Endothelial cell of umbilical vein (primary cell): Measurements from ENCODE around the gene TMEM42. TPM values are rescaled to one million over a fixed set of nuclear protein-coding genes. Genes with fewer than 3 reads are reported as not detected.

ENCODE experiments used
- BruUV-seq: library from RNA; stranded (reverse); fragments of 400-500 nt; replicated peaks from 2 replicates; lab custom pipeline; 2021; lab: Mats Ljungman, UMichigan
- CTCF ChIA-PET: fragments of 300-600, 350-600 bp; sonication (Branson Sonifier 250); formaldehyde crosslinking; loops from one replicate; lab custom pipeline; 2021; ENCODE audit warnings: antibody characterized with exemption, inconsistent platforms; lab: Charles Lee
- POLR2A ChIA-PET: fragments of 300-600, 350-600 bp; sonication (Branson Sonifier 250); formaldehyde crosslinking; loops from one replicate; lab custom pipeline; 2021; ENCODE audit warnings: antibody characterized with exemption, inconsistent platforms; lab: Charles Lee
- DNase-seq: peaks from one replicate; pipeline ENCODE4 v3.0.0-alpha.2; 2011; ENCODE audit warnings: low read depth, low spot score
- FAIRE-seq: peaks from 2 replicates; lab custom pipeline; 2011; peaks lifted over from hg19 to GRCh38; lab: Jason Lieb, UNC
- H2AFZ ChIP-seq: 2 replicates; pipeline ENCODE4 v1.6.0; 2012; ENCODE audit warnings: low read depth, low read length, control low read depth, inconsistent platforms
- H3K27ac ChIP-seq: 2 replicates; pipeline ENCODE4 v1.5.1; 2011; ENCODE audit warnings: low read depth, mild to moderate bottlenecking, control low read depth, low read length, moderate library complexity; ENCODE audit not compliant: insufficient read depth
- H3K27me3 ChIP-seq, 2 experiments: 2 replicates each; pipeline versions ENCODE4 v1.6.0 to v1.6.1; 2011; ENCODE audit warnings: low read length in 2 of 2, mixed read lengths in 1 of 2; ENCODE audit not compliant: control insufficient read depth in 2 of 2, insufficient read depth in 2 of 2
- H3K36me3 ChIP-seq, 2 experiments: 2 replicates in 1 of 2; 3 replicates in 1 of 2; pipeline ENCODE4 v1.5.1; 2011; ENCODE audit warnings: low read length in 2 of 2, mild to moderate bottlenecking in 1 of 2, moderate library complexity in 1 of 2; ENCODE audit not compliant: control insufficient read depth in 2 of 2, insufficient read depth in 2 of 2; ENCODE audit errors: extremely low read depth in 1 of 2
- H3K4me1 ChIP-seq: 3 replicates; pipeline ENCODE4 v1.5.1; 2011; ENCODE audit warnings: mild to moderate bottlenecking, low read length; ENCODE audit not compliant: control insufficient read depth, insufficient read depth; ENCODE audit errors: extremely low read depth
- H3K4me2 ChIP-seq: 2 replicates; pipeline ENCODE4 v1.6.1; 2011; ENCODE audit warnings: low read length, control low read depth, mixed read lengths; ENCODE audit not compliant: insufficient read depth
- H3K4me3 ChIP-seq, 3 experiments: fragments of 200-600 bp in 1 of 3; sonication (generic), shearing (Covaris generic) in 1 of 3; replicated peaks in 1 of 3; 2 replicates each; pipeline ENCODE4 v1.5.1; 2011 to 2016; ENCODE audit warnings: control low read depth in 3 of 3, low read length in 3 of 3, mild to moderate bottlenecking in 2 of 3, inconsistent platforms in 1 of 3, low read depth in 1 of 3, moderate library complexity in 1 of 3; ENCODE audit not compliant: insufficient read depth in 1 of 3
- H3K79me2 ChIP-seq: 2 replicates; pipeline ENCODE4 v1.6.0; 2012; ENCODE audit warnings: low read length, inconsistent platforms; ENCODE audit not compliant: control insufficient read depth, insufficient read depth
- H3K9ac ChIP-seq: replicated peaks from 2 replicates; pipeline ENCODE3; 2011; ENCODE audit warnings: low read length, control low read depth; ENCODE audit not compliant: insufficient read depth; ENCODE audit errors: extremely low read depth
- H3K9me1 ChIP-seq: replicated peaks from 3 replicates; pipeline ENCODE4 v1.6.0; 2011; ENCODE audit warnings: mild to moderate bottlenecking, low read length; ENCODE audit not compliant: control insufficient read depth, insufficient read depth; ENCODE audit errors: extremely low read depth
- H3K9me3 ChIP-seq: replicated peaks from 2 replicates; pipeline ENCODE4 v1.5.1; 2012; ENCODE audit warnings: low read length, inconsistent platforms; ENCODE audit not compliant: control insufficient read depth, insufficient read depth
- H4K20me1 ChIP-seq: replicated peaks from 2 replicates; pipeline ENCODE3; 2011; ENCODE audit warnings: mild to moderate bottlenecking, low read length; ENCODE audit not compliant: control insufficient read depth, insufficient read depth; ENCODE audit errors: extremely low read depth
- FOS ChIP-seq: IDR thresholded peaks from 2 replicates; pipeline ENCODE4 v1.6.1; 2011; ENCODE audit warnings: mild to moderate bottlenecking, low read length, moderate library complexity, borderline replicate concordance; ENCODE audit not compliant: insufficient read depth
- GATA2 ChIP-seq: IDR thresholded peaks from 2 replicates; pipeline ENCODE4 v1.7.0; 2011; ENCODE audit warnings: low read depth, mild to moderate bottlenecking, moderate library complexity, mixed read lengths, low read length; ENCODE audit not compliant: insufficient read length, insufficient read depth
- MAX ChIP-seq: IDR thresholded peaks from 2 replicates; pipeline ENCODE4 v1.6.1; 2011; ENCODE audit not compliant: insufficient read depth, insufficient read length
- POLR2AphosphoS5 ChIP-seq: IDR thresholded peaks from 2 replicates; pipeline ENCODE4 v1.6.1; 2012; ENCODE audit warnings: low read depth, mild to moderate bottlenecking, control low read depth, low read length, moderate library complexity; ENCODE audit not compliant: insufficient read depth
- dilution Hi-C: fragments of 300-500 bp; cut with MboI; formaldehyde crosslinking; loops from one replicate; pipeline ENCODE4 v1.15.0; 2019; ENCODE audit warnings: low sequenced_read_pairs; ENCODE audit not compliant: extremely low pct_ligation_motif_present
- intact Hi-C: fragments of 100-400 bp; cut with micrococcal nuclease; formaldehyde crosslinking; loops from one replicate; pipeline ENCODE4 v1.10.0; 2022
- polyA plus RNA-seq, 4 experiments: library from polyadenylated mRNA; depleted of rRNA in 3 of 4; stranded (reverse) in 3 of 4; unstranded in 1 of 4; fragments of >200 nt; gene quantifications; 2 replicates each; pipeline versions ENCODE4 v1.2.1 to v1.2.3, GENCODE V29; 2011 to 2012; ENCODE audit warnings: missing spikeins in 1 of 4
- total RNA-seq: library from RNA; stranded (reverse); gene quantifications from 2 replicates; pipeline ENCODE4 v1.2.3, GENCODE V29; 2021

The TMEM42 gene
- total and polyA plus RNA-seq, 2 donors (not counting 3 experiments of a cell fraction or from before 2014, with no cell fraction given): 10.6 to 46.4 TPM

GRCh38 chr3:44909063-44909462, 47.4 kb downstream of the TMEM42 start:
- H2AFZ ChIP-seq: no peak overlapping the region
- no peaks in the 10 kb centered on the region for H3K9me3 ChIP-seq
- no peaks in the 10 kb centered on the region for H3K79me2 ChIP-seq
- no peak overlapping the region for H3K4me2 ChIP-seq
- no peaks in the 10 kb centered on the region for H4K20me1 ChIP-seq
- H3K27me3 ChIP-seq: peaks cover 0 to 10% of the 10 kb centered on the region in 2 experiments
- no TSS peak for BruUV-seq
- H3K9ac ChIP-seq: no peak overlapping the region
- peaks cover 3% of the 10 kb centered on the region for H3K4me1 ChIP-seq
- intact Hi-C loops: no loop called here
- no peaks in the 10 kb centered on the region for H3K36me3 ChIP-seq
- TF ChIP-seq GATA2 (no peak), MAX (no peak), FOS (no peak)
- dilution Hi-C loops: no loop called here
- no peaks in the 10 kb centered on the region for H3K9me1 ChIP-seq
- POLR2A ChIA-PET: no interaction called here
- H3K27ac ChIP-seq: no peak overlapping the region
- FAIRE-seq: no peak
- no peak overlapping the region for H3K4me3 ChIP-seq
- DNase-seq: no peak
- CTCF ChIA-PET: interaction anchor here (1.2 kb wide), 1 partner anchor 376 kb away, joined by 3 read pairs; no protein-coding TSS in a partner anchor

DNA sequence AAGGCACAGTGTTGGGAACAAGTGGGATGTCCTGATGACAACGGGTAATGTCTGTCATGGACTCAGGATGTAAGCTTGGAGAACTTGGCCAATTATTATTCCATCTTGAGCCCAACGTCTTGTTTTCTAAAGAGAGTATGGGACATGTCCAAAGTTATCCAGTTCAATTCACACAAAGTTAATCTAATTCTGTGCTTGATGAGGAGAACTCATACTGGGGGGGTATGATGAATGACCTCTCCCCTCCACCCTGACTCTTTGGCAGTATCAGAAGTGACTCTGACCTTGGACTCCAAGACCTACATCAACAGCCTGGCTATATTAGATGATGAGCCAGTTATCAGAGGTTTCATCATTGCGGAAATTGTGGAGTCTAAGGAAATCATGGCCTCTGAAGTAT, 49.0 kb downstream of the TMEM42 start:
- Histone ChIP-seq H3K79me2 (no peaks in the 10 kb centered on the region), H3K9me3 (no peaks in the 10 kb centered on the region), H3K27me3 (peaks cover 0 to 10% of the 10 kb centered on the region in 2 experiments), H3K9me1 (no peaks in the 10 kb centered on the region), H3K9ac (no peak overlapping the region), H4K20me1 (no peaks in the 10 kb centered on the region), H3K36me3 (no peaks in the 10 kb centered on the region), H3K4me3 (no peak overlapping the region), H3K4me1 (peaks cover 3% of the 10 kb centered on the region), H3K27ac (no peak overlapping the region), H2AFZ (no peak overlapping the region), H3K4me2 (no peak overlapping the region)
- TF ChIP-seq GATA2 (no peak), POLR2AphosphoS5 (no peak)
- dilution Hi-C loops (no loop called here), intact Hi-C loops (loop anchor here (5.0 kb wide), 1 partner anchor 103 kb away; no protein-coding TSS in a partner anchor)
- DNase-seq (no peak), FAIRE-seq (no peak)
- CTCF ChIA-PET: no interaction called here
- POLR2A ChIA-PET: no interaction called here
- BruUV-seq: no TSS peak
